Natural killer cell (primary cell): ENCODE data around the gene CHIT1. TPM values are rescaled to one million over a fixed set of nuclear protein-coding genes. Genes with fewer than 3 reads are reported as not detected.
A peak's percentile ranks its signal among the peaks of the same experiment; 100 is the strongest.

Experiments
- ATAC-seq, 3 donors: fragments of 150-1000 bp in 2 of 3; fragments of 200-7000 bp in 1 of 3; cut with Tn5 transposase; 1 replicate in 1 of 3; 2 replicates in 2 of 3; pipeline ENCODE4 v1.10.0; 2021; ENCODE audit warnings: mild to moderate bottlenecking in 2 of 3, moderate library complexity in 2 of 3
- DNase-seq, 2 donors: peaks; one replicate each; pipeline versions ENCODE4 v3.0.0 to v3.0.0-alpha.2; 2013 to 2021; ENCODE audit warnings: mixed read lengths in 1 of 2
- H3K27ac ChIP-seq: one replicate; pipeline ENCODE4 v1.5.1; 2013; ENCODE audit warnings: mild to moderate bottlenecking, low read length
- H3K27me3 ChIP-seq: one replicate; pipeline ENCODE4 v1.6.1; 2013; ENCODE audit warnings: low read length; ENCODE audit not compliant: control insufficient read depth, insufficient read depth
- H3K36me3 ChIP-seq: one replicate; pipeline ENCODE4 v1.6.1; 2013; ENCODE audit warnings: low read length; ENCODE audit not compliant: control insufficient read depth, insufficient read depth
- H3K4me1 ChIP-seq: one replicate; pipeline ENCODE4 v1.6.1; 2013; ENCODE audit warnings: low read length; ENCODE audit not compliant: control insufficient read depth, insufficient read depth
- H3K4me3 ChIP-seq: one replicate; pipeline ENCODE4 v1.5.1; 2013; ENCODE audit warnings: low read length
- H3K9me3 ChIP-seq: one replicate; pipeline ENCODE4 v1.6.1; 2013; ENCODE audit warnings: low read length; ENCODE audit not compliant: control insufficient read depth, insufficient read depth
- H3K27ac Mint-ChIP-seq, 2 donors: one replicate each; pipeline ENCODE4 v1.8.0; 2022; ENCODE audit warnings: mild to moderate bottlenecking in 2 of 2, mixed read lengths in 2 of 2, moderate library complexity in 1 of 2
- H3K27me3 Mint-ChIP-seq, 2 donors: one replicate each; pipeline ENCODE4 v1.8.0; 2022; ENCODE audit warnings: low read depth in 2 of 2, mixed read lengths in 2 of 2
- H3K36me3 Mint-ChIP-seq: one replicate; pipeline ENCODE4 v1.8.0; 2022; ENCODE audit warnings: mixed read lengths
- H3K4me1 Mint-ChIP-seq, 2 donors: one replicate each; pipeline ENCODE4 v1.8.0; 2022; ENCODE audit warnings: mixed read lengths in 2 of 2
- H3K4me3 Mint-ChIP-seq: one replicate; pipeline ENCODE4 v1.8.0; 2022; ENCODE audit warnings: mild to moderate bottlenecking, moderate library complexity, mixed read lengths
- H3K9me3 Mint-ChIP-seq, 2 donors: one replicate each; pipeline ENCODE4 v1.8.0; 2022; ENCODE audit warnings: mixed read lengths in 2 of 2
- WGBS: methylation state at CpG from one replicate; pipeline ENCODE4 v1.1.7; 2013; ENCODE audit warnings: missing lambda C conversion rate; ENCODE audit not compliant: insufficient coverage; 5-methylcytosine and 5-hydroxymethylcytosine counted together
- intact Hi-C: fragments of 100-400 bp; cut with micrococcal nuclease; formaldehyde crosslinking; loops from one replicate; pipeline ENCODE4 v1.14.2; 2022
- total RNA-seq, 4 donors: library from RNA; stranded (reverse); fragments of 120-200 nt in 1 of 4; gene quantifications; one replicate each; pipeline versions ENCODE4 v1.2.3 to v1.2.4, GENCODE V29; 2013 to 2022
- TF ChIP-seq, protein P1 (sequence below): fragments of 200-600 bp; IDR thresholded peaks from one replicate; pipeline ENCODE4 v1.8.0; 2022; ENCODE audit warnings: antibody characterized with exemption

The CHIT1 gene
- total RNA-seq, 3 donors from 2014 or later (not counting 1 experiment from before 2014, with no cell fraction given), result 0.07 to 2.2 TPM; not detected in 1

DNA sequence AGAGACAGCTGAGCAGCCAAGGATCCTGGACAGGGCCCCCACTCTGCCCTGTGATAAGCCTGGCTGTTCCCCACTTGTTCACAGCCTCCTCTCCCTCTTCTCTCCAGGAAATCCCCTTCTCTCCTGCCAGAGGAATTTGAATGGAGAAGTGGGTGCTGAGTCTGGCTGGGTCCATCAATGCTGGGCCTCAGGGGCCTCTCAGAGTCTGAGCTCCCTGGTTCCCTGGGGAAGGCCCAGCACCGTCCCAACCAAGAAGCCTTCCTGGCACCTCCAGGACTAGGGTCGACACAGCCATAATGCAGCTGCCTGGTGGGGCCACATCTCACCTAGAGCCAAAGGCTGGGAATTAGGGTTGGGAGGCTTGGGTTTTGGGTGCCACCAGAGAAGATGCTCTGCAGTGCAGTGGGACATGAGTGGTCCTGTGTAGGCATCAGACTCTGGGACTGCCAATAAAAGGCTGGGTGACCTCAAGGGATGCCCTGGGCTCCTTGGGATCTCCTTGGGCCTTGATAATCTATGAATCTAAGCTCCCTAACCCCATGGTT, 56.4 kb downstream of the CHIT1 start:
- Histone ChIP-seq H3K27me3 (no peaks in the 10 kb centered on the region), H3K9me3 (no peaks in the 10 kb centered on the region), H3K4me3 (no peak overlapping the region), H3K27ac (no peak overlapping the region), H3K36me3 (no peaks in the 10 kb centered on the region), H3K4me1 (peaks cover 6% of the 10 kb centered on the region)
- no peak for ATAC-seq
- TF ChIP-seq, protein P1, sequence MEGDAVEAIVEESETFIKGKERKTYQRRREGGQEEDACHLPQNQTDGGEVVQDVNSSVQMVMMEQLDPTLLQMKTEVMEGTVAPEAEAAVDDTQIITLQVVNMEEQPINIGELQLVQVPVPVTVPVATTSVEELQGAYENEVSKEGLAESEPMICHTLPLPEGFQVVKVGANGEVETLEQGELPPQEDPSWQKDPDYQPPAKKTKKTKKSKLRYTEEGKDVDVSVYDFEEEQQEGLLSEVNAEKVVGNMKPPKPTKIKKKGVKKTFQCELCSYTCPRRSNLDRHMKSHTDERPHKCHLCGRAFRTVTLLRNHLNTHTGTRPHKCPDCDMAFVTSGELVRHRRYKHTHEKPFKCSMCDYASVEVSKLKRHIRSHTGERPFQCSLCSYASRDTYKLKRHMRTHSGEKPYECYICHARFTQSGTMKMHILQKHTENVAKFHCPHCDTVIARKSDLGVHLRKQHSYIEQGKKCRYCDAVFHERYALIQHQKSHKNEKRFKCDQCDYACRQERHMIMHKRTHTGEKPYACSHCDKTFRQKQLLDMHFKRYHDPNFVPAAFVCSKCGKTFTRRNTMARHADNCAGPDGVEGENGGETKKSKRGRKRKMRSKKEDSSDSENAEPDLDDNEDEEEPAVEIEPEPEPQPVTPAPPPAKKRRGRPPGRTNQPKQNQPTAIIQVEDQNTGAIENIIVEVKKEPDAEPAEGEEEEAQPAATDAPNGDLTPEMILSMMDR, result no peak
- no peak for DNase-seq
- H3K4me1 Mint-ChIP-seq, result no peaks in the 10 kb centered on the region
- H3K27ac Mint-ChIP-seq, result no peak overlapping the region
- no peaks in the 10 kb centered on the region for H3K9me3 Mint-ChIP-seq
- no peak overlapping the region for H3K4me3 Mint-ChIP-seq
- intact Hi-C loops, result no loop called here
- no peaks in the 10 kb centered on the region for H3K36me3 Mint-ChIP-seq
- WGBS, result 74% methylated on average over 2 of the region's 2 CpGs
- no peaks in the 10 kb centered on the region for H3K27me3 Mint-ChIP-seq

DNA sequence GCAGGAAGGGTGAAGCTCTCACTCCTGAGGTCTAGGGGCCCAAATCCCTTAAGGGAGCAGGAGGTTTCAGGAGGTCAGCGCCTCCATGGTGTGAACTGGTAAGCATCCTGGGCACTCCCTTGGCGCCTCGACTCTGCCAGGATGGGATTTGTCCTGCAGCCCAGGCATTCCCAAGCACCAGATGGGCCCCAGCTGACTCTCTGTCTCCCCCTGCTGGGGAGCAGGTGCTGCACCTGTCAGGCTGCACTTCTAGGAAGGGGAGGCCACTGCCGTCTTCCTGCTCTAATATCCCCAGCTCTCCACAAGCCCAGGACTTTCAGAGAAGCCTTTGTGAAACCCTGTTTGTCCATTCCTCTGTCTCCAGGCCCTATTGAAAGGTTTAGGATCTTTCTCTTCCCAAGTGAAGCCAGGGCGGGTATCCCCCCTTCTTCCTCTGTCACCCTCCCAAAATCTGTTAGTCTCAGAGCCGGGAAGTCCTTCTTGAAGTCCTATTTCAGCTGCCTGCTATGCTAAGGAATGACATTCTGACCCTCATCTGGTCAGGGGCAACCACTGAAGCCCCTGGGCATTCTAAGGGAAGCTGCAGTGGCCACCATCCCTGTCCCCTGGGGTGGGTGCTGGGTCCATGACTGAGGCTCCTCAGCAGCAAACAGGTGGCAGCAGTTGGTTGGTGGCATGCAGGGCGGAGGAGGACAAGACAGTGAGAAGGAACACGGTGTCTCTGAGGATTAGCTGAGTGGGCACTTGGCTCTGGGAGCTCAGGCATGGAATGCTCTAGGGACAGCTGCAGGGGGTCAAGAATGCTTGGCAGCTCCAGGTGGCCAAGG, 57.1 kb downstream of the CHIT1 start:
- H3K27ac ChIP-seq, result no peak overlapping the region
- intact Hi-C loops, result no loop called here
- TF ChIP-seq, protein P1, result peak; percentile 65
- DNase-seq, result peak in 1 of 2 donors; percentile 63
- Mint-ChIP-seq H3K4me3 (no peak overlapping the region), H3K36me3 (no peaks in the 10 kb centered on the region), H3K27me3 (no peaks in the 10 kb centered on the region), H3K9me3 (no peaks in the 10 kb centered on the region), H3K4me1 (peaks cover 0 to 4% of the 10 kb centered on the region in 2 donors), H3K27ac (no peak overlapping the region)
- no peaks in the 10 kb centered on the region for H3K9me3 ChIP-seq
- peak in 2 of 3 donors; percentile 34 to 61 for ATAC-seq
- 56% methylated on average over 8 of the region's 8 CpGs for WGBS
- H3K4me3 ChIP-seq, result no peak overlapping the region
- no peaks in the 10 kb centered on the region for H3K27me3 ChIP-seq
- peaks cover 6% of the 10 kb centered on the region for H3K4me1 ChIP-seq
- H3K36me3 ChIP-seq, result no peaks in the 10 kb centered on the region

DNA sequence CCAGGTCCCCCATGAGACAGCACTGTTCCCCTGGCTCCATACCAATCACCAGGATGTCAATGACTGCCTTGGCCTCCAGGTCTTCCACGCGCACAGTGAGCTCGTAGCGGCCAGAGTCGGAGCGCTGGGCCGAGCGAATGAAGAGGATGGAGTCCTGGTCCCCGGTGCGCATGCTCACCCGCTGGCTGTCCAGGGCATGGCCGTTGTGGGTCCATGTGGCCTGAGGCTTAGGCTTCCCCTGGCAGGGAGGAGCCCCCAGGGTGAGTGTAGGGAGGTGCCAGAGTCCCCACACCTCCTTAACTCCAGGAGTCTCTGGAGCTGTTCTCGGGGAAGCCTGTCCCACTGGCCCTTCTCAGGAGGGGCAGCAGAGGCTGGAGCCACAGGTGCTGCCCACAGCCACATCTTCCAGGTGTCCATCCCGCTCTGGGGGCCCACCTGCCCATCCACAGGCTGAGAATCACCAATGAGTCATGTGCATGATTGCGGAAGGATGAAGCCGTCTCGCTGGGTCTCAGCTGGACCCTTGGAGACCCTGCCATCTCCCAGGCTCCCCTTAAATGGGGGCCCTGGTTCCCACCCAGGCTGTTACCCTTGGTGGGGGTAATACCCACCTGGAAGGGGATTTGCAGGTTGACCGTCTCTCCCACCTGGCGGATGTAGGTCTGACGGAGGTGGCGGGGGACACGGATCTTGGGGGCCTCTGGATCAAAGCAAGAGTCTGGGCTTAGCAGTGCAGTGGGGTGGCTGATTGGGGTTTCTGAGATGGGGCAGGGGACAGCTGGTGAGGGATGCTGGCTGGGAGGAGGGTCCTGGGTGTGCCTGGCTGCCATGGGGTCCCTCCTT, 57.9 kb downstream of the CHIT1 start:
- Mint-ChIP-seq H3K36me3 (no peaks in the 10 kb centered on the region), H3K9me3 (no peaks in the 10 kb centered on the region), H3K27me3 (no peaks in the 10 kb centered on the region), H3K27ac (no peak overlapping the region), H3K4me3 (no peak overlapping the region), H3K4me1 (peaks cover 0 to 9% of the 10 kb centered on the region in 2 donors)
- ATAC-seq (no peak), DNase-seq (no peak)
- 90% methylated on average over 22 of the region's 22 CpGs for WGBS
- H3K4me1 ChIP-seq, result peaks cover 6% of the 10 kb centered on the region
- no peaks in the 10 kb centered on the region for H3K9me3 ChIP-seq
- no peaks in the 10 kb centered on the region for H3K36me3 ChIP-seq
- H3K27me3 ChIP-seq, result no peaks in the 10 kb centered on the region
- no peak overlapping the region for H3K4me3 ChIP-seq
- TF ChIP-seq, protein P1, result no peak
- H3K27ac ChIP-seq, result no peak overlapping the region
- intact Hi-C loops, result no loop called here
